ENCODE data around the gene ACCSL.

Gene ACCSL
- 0 reads per million in 3 donors for total RNA-seq

DNA sequence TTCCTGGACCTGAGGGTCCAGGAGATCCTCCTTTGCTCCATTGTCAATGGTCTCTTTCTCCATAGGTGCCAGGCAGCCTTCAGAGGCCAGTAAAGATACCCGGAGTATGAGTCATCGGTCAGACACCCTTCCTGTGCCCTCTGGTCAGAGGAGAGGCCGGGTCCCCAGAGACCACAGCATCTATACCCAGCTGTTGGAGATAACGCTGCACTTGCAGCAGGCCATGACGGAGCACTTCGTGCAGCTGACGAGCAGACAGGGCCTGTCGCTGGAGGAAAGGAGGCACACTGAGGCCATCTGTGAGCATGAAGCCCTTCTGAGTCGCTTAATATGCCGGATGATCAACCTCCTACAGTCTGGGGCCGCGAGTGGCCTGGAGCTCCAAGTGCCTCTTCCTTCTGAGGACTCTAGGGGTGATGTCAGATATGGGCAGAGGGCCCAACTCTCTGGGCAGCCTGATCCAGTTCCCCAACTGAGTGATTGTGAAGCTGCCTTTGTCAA, at the start of gene ACCSL:
Gene ACCSL (plus strand): TSS at position 51 of the 501 bp plus-strand sequence. CDS start 56 bp downstream, at position 107.
- no peaks in the 10 kb centered on the region for H3K36me3 ChIP-seq (ENCODE audit: control insufficient read depth, insufficient read depth, low read length)
- H3K4me3 ChIP-seq (ENCODE audit: insufficient read depth, low read depth, low read length, poor library complexity, severe bottlenecking), result no peak within 1 kb of the TSS
- H3K9me3 ChIP-seq (ENCODE audit: control insufficient read depth, low read length), result no peaks in the 10 kb centered on the region
- no peak for DNase-seq
- H3K27me3 ChIP-seq (replicated peaks; ENCODE audit: control insufficient read depth, insufficient read depth, low read length, poor library complexity, severe bottlenecking), result no peaks in the 10 kb centered on the region
- no peak within 1 kb of the TSS for H3K27ac ChIP-seq (ENCODE audit: insufficient read depth, low read length, poor library complexity, severe bottlenecking)
- H3K4me1 ChIP-seq (ENCODE audit: control insufficient read depth, insufficient read depth, low read length, poor library complexity, severe bottlenecking), result no peaks in the 10 kb centered on the region

DNA sequence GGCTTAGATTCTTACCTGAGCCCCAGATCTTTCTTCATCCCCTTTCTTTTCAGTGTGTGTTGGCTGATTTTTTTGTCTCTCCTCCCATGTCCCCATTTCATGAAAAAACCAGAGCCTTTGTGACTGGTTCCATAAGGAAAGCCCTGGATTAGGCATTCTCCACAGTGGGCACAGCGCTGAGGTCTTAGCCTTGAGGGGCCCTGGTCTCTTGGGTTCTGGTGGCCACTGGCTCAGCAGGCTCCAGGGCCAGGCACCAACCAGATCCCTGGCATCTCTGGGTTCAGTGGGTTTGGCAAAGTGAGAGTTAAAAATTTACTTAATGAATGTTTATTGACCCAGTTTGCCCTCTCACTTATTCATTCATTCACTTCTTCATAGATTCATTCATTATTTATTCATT, 49.5 kb upstream of the ACCSL start:
- Histone ChIP-seq H3K4me1 (ENCODE audit: control insufficient read depth, insufficient read depth, low read length, poor library complexity, severe bottlenecking) (no peaks in the 10 kb centered on the region), H3K27ac (ENCODE audit: insufficient read depth, low read length, poor library complexity, severe bottlenecking) (no peak overlapping the region), H3K9me3 (ENCODE audit: control insufficient read depth, low read length) (no peaks in the 10 kb centered on the region), H3K36me3 (ENCODE audit: control insufficient read depth, insufficient read depth, low read length) (no peaks in the 10 kb centered on the region), H3K27me3 (replicated peaks; ENCODE audit: control insufficient read depth, insufficient read depth, low read length, poor library complexity, severe bottlenecking) (no peaks in the 10 kb centered on the region), H3K4me3 (ENCODE audit: insufficient read depth, low read depth, low read length, poor library complexity, severe bottlenecking) (no peak overlapping the region)
- no peak for DNase-seq

DNA sequence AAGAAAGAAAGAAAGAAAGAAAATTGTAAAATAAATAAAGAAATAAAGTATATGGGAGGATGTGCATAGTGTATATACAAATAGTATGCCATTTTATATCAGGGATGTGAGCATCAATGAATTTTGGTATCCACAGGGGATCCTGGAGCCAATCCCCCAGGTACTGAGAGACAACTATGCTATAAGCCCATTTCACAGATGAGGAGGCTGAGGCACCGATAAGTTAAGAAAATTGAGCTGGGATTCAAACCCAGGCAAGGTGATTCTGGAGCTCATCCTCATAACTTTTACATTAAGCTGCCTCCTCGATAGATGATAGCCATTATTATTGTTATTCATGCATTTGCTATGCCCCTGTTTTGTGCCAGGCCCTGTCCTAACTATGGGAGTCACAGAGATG, 47.0 kb upstream of the ACCSL start:
- Histone ChIP-seq H3K27ac (ENCODE audit: insufficient read depth, low read length, poor library complexity, severe bottlenecking) (no peak overlapping the region), H3K27me3 (replicated peaks; ENCODE audit: control insufficient read depth, insufficient read depth, low read length, poor library complexity, severe bottlenecking) (no peaks in the 10 kb centered on the region), H3K4me1 (ENCODE audit: control insufficient read depth, insufficient read depth, low read length, poor library complexity, severe bottlenecking) (no peaks in the 10 kb centered on the region), H3K9me3 (ENCODE audit: control insufficient read depth, low read length) (no peaks in the 10 kb centered on the region), H3K4me3 (ENCODE audit: insufficient read depth, low read depth, low read length, poor library complexity, severe bottlenecking) (no peak overlapping the region), H3K36me3 (ENCODE audit: control insufficient read depth, insufficient read depth, low read length) (no peaks in the 10 kb centered on the region)
- DNase-seq, result no peak

DNA sequence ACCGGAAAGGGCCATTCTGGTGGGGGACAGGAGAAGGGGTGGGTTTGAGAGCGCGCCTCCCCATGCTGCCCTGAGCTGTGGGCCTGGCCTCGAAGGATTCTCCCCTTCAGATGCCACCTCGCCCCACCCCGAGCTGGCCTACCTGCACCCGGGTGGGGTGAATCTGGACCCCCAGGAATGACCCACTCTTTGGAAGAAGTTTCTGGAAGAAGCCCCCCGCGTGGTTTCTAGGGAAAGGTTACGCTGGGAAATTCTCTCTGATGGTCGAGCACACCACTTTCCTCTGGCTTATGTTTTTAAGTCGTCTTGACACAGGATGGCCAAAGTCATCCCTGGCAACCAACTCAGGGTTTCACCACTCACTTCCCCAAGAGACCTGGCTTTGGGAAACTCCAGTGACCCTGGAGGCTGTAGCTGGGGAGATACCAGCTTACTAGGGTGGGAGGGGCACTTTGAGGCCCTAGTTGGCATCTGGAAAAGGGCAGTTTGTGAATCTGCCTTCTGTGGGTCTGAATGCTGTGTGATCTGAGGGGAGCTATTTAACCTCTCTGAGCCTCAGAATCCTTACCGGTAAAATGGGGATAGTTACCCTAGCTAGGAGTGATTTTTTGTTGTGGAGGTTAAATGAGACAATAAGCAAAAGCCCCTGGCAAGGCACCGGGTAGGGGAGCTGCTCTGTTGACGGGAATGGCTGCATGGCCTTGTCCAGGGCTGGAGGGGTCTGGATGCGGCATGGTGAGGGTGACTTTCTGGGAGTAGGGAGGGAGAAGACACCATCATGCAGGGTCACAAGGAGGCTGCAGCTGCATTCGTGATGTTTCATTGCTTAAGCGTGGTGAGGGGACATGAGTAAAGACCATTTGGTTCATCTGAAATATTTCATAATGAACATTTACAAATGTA, 45.3 kb upstream of the ACCSL start:
- H3K27ac ChIP-seq (ENCODE audit: insufficient read depth, low read length, poor library complexity, severe bottlenecking), result no peak overlapping the region
- H3K9me3 ChIP-seq (ENCODE audit: control insufficient read depth, low read length), result no peaks in the 10 kb centered on the region
- H3K4me1 ChIP-seq (ENCODE audit: control insufficient read depth, insufficient read depth, low read length, poor library complexity, severe bottlenecking), result no peaks in the 10 kb centered on the region
- no peak overlapping the region for H3K4me3 ChIP-seq (ENCODE audit: insufficient read depth, low read depth, low read length, poor library complexity, severe bottlenecking)
- DNase-seq, result no peak
- no peaks in the 10 kb centered on the region for H3K27me3 ChIP-seq (replicated peaks; ENCODE audit: control insufficient read depth, insufficient read depth, low read length, poor library complexity, severe bottlenecking)
- no peaks in the 10 kb centered on the region for H3K36me3 ChIP-seq (ENCODE audit: control insufficient read depth, insufficient read depth, low read length)

DNA sequence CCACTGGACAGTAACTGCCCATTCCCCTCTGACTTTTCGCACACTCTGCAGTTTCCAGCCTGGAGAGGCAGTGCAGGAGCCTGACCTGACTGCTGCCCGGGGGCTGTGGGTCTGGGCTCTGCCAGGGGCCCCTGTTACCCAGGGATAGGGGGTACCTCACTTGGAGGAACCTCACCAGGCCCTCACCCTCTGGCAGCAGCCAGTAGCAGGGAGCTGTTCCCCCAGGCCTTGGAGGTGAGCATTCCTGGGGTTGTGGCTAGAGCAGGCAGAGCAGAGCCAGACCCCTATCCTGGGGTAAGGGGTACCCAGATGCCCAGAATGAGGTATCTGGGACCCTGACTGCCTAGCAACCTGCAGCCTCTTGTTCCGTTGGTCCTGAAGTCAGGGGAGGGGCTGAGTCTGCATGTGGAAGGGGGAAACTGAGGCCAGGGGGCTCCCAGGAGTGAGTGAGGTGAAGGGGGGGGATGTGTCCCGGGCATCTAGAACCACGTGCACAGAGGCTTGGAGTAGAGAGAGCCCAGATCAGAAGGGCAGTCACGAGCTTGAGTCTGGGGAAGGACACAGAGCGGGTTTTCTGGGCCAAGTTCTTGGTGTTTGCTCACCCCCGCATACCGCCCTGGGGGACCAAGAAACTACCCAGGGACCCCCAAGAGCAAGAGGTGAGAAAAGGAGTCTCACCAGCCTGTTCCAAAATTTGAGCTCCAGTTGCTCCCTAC, 43.9 kb upstream of the ACCSL start:
- H3K27me3 ChIP-seq (replicated peaks; ENCODE audit: control insufficient read depth, insufficient read depth, low read length, poor library complexity, severe bottlenecking), result no peaks in the 10 kb centered on the region
- no peaks in the 10 kb centered on the region for H3K9me3 ChIP-seq (ENCODE audit: control insufficient read depth, low read length)
- H3K27ac ChIP-seq (ENCODE audit: insufficient read depth, low read length, poor library complexity, severe bottlenecking), result no peak overlapping the region
- H3K4me1 ChIP-seq (ENCODE audit: control insufficient read depth, insufficient read depth, low read length, poor library complexity, severe bottlenecking), result no peaks in the 10 kb centered on the region
- no peaks in the 10 kb centered on the region for H3K36me3 ChIP-seq (ENCODE audit: control insufficient read depth, insufficient read depth, low read length)
- H3K4me3 ChIP-seq (ENCODE audit: insufficient read depth, low read depth, low read length, poor library complexity, severe bottlenecking), result no peak overlapping the region
- DNase-seq, result no peak

DNA sequence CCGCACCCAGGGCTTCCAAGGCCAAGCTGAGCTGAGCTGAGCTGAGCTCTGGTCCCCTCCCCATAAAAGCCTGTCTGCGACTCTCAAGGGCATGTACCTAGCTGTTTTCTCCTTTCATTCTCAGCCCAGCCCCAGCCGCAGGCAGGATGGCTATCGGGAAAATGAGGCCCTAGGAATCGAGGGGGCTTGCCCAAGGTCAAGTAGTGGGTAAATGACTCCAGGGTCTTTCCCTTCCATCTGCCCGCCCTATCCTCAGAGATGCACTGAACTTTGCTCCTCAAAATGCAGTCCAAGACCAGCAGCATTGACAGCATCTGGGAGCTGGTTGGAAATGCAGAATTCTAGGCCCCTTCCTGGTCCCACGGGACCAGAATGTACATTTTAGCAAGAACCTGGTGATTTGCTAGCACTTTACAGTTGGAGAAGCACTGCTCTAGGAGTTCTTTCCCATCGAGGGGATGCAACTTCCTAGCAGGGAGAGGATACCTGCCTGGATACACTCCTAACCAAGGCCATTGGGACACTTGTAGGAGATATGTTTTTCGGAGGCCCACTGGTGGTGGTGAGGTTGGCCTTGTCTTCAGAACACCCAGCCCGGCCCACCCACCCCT, 43.2 kb upstream of the ACCSL start:
- H3K9me3 ChIP-seq (ENCODE audit: control insufficient read depth, low read length), result no peaks in the 10 kb centered on the region
- no peaks in the 10 kb centered on the region for H3K27me3 ChIP-seq (replicated peaks; ENCODE audit: control insufficient read depth, insufficient read depth, low read length, poor library complexity, severe bottlenecking)
- no peaks in the 10 kb centered on the region for H3K36me3 ChIP-seq (ENCODE audit: control insufficient read depth, insufficient read depth, low read length)
- no peak overlapping the region for H3K4me3 ChIP-seq (ENCODE audit: insufficient read depth, low read depth, low read length, poor library complexity, severe bottlenecking)
- DNase-seq, result no peak
- no peak overlapping the region for H3K27ac ChIP-seq (ENCODE audit: insufficient read depth, low read length, poor library complexity, severe bottlenecking)
- H3K4me1 ChIP-seq (ENCODE audit: control insufficient read depth, insufficient read depth, low read length, poor library complexity, severe bottlenecking), result no peaks in the 10 kb centered on the region

DNA sequence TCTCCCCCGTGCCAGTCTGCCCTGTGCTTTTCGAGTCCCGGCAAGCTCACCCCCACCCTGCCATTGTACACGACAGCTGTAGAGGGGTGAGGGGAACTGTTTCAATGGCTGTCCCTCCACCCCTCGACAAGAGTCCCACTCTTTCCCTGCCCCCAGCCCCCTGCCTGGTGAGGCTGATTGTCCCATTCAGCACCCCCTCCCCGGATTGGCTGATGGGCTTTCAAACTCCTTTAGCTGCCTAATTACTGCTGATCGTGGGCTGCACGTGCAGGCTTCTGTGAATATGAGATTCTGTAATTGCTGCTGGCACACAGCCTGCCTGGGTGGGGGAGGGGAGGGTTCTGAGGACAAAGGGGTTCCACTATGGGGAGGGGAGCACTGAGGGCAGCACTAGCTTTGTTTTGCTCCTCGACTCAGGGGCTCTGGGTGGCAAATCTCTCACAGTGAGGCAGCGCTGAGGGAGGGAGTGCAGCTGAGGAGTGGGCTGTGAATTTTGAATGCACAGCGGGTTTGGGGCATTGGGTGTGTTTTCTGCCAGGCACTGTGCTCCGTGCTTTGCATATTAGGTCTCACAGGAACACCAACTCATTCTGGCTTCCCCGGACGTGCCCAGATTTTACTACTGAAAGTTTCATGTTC, 42.6 kb upstream of the ACCSL start:
- H3K4me3 ChIP-seq (ENCODE audit: insufficient read depth, low read depth, low read length, poor library complexity, severe bottlenecking), result no peak overlapping the region

DNA sequence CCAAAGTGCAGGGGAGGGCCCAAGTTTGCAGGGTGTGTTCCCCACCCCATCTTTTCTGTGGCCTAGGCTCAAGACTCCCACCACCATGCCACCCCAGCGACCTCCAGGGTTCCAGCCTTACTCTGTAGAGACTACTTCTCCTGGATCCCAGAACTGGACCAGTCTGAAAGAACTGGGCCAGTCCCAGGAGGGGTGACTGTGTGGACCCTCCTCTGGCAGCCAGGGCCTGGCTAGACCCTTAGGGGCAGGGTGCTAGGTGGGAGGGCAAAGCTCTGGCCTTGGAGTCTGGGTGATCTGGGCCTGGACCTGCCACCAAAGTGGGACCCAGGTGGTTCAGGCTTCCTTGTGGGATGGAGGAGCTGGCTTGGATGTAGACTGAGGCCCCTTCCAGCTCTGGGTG, 41.8 kb upstream of the ACCSL start:
- Histone ChIP-seq H3K27ac (ENCODE audit: insufficient read depth, low read length, poor library complexity, severe bottlenecking) (no peak overlapping the region), H3K4me1 (ENCODE audit: control insufficient read depth, insufficient read depth, low read length, poor library complexity, severe bottlenecking) (no peaks in the 10 kb centered on the region), H3K9me3 (ENCODE audit: control insufficient read depth, low read length) (no peaks in the 10 kb centered on the region), H3K36me3 (ENCODE audit: control insufficient read depth, insufficient read depth, low read length) (no peaks in the 10 kb centered on the region), H3K4me3 (ENCODE audit: insufficient read depth, low read depth, low read length, poor library complexity, severe bottlenecking) (no peak overlapping the region), H3K27me3 (replicated peaks; ENCODE audit: control insufficient read depth, insufficient read depth, low read length, poor library complexity, severe bottlenecking) (no peaks in the 10 kb centered on the region)
- DNase-seq, result no peak

More for the DNA sequence above, 42.6 kb upstream of the ACCSL start:
- no peaks in the 10 kb centered on the region for H3K36me3 ChIP-seq (ENCODE audit: control insufficient read depth, insufficient read depth, low read length)
- H3K4me1 ChIP-seq (ENCODE audit: control insufficient read depth, insufficient read depth, low read length, poor library complexity, severe bottlenecking), result no peaks in the 10 kb centered on the region
- H3K27me3 ChIP-seq (replicated peaks; ENCODE audit: control insufficient read depth, insufficient read depth, low read length, poor library complexity, severe bottlenecking), result no peaks in the 10 kb centered on the region
- DNase-seq, result no peak
- H3K27ac ChIP-seq (ENCODE audit: insufficient read depth, low read length, poor library complexity, severe bottlenecking), result no peak overlapping the region
- no peaks in the 10 kb centered on the region for H3K9me3 ChIP-seq (ENCODE audit: control insufficient read depth, low read length)

DNA sequence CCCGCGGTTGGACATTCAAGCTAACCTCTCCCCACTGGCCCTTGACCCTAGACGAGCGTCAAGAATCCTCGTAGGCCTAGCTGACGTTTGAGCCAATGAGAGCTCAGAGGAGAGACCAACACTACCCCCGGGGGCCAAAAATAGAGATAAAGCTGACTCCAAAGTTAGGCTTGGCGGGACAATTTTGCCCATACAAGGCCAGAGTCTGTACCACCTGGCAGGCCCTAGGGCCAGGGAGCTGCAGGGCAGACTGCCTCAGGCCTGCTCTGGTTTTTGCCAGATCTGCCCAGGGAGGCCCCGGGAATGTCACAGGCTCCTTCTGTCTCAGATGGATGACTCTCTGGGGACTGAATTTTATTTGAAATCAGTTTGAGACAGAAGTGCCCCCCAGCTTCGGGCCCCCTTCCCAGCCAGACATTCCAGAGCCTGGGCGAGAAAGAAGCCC, 40.8 kb upstream of the ACCSL start:
- no peaks in the 10 kb centered on the region for H3K9me3 ChIP-seq (ENCODE audit: control insufficient read depth, low read length)

More for the DNA sequence above, 40.8 kb upstream of the ACCSL start:
- Histone ChIP-seq H3K27me3 (replicated peaks; ENCODE audit: control insufficient read depth, insufficient read depth, low read length, poor library complexity, severe bottlenecking) (no peaks in the 10 kb centered on the region), H3K4me3 (ENCODE audit: insufficient read depth, low read depth, low read length, poor library complexity, severe bottlenecking) (no peak overlapping the region), H3K27ac (ENCODE audit: insufficient read depth, low read length, poor library complexity, severe bottlenecking) (no peak overlapping the region), H3K36me3 (ENCODE audit: control insufficient read depth, insufficient read depth, low read length) (no peaks in the 10 kb centered on the region), H3K4me1 (ENCODE audit: control insufficient read depth, insufficient read depth, low read length, poor library complexity, severe bottlenecking) (no peaks in the 10 kb centered on the region)
- DNase-seq, result no peak

Data from effector memory CD4-positive, alpha-beta T cell (primary cell).